Right ventricle myocardium superior (tissue), 1 donor: ENCODE measurements around the gene GPR26. TPM values are rescaled to one million over a fixed set of nuclear protein-coding genes. Genes with fewer than 3 reads are reported as not detected.
"Not testable (repeated sequence)": the region's sequence is repeated elsewhere in the genome, so short reads cannot be mapped to it uniquely, and the experiment has no call there.

Source experiments
- ATAC-seq: fragments of 200-7000 bp; cut with Tn5 transposase; one replicate; pipeline ENCODE4 v1.9.1; 2020; ENCODE audit warnings: mild to moderate bottlenecking; ENCODE audit not compliant: poor library complexity
- DNase-seq: peaks from one replicate; pipeline ENCODE4 v3.0.0-alpha.2; 2020
- intact Hi-C: fragments of 100-400 bp; cut with DNase I; formaldehyde crosslinking; loops from one replicate; pipeline ENCODE4 v1.11.2; 2022
- total RNA-seq: library from RNA; stranded (reverse); fragmentation: NEBNext Ultra II Directional; extraction: Animal tissue kit (Norgen Biotek cat#: 25700); gene quantifications from one replicate; pipeline ENCODE4 v1.2.1, GENCODE V29; 2021
- donor health status: DM: no; HTN: yes; CAD: no; lungs with severe emphysema.

GPR26 gene
- total RNA-seq, 1 donor from 2014 or later: not detected

DNA sequence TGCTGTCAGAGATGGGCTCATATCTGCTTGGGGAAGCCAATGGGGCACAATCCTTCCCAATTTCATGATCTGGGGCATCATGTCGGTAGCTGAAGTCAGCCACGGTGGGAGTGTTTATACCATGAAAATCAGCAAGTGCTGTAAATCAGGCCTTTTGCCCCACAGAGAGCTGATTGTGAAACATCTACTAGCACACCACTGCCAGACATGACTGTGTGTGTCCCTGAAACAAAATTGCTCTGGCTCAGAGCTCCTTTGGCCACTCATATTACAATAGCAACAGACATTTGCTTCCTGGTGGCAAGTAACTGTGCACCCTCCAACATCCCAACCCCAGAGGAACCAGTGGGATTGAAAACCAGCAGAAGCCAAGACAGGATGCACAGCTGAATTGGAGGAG is 23.7 kb downstream of the GPR26 start:
- intact Hi-C loops: no loop called here
- ATAC-seq (no peak), DNase-seq (no peak)

DNA sequence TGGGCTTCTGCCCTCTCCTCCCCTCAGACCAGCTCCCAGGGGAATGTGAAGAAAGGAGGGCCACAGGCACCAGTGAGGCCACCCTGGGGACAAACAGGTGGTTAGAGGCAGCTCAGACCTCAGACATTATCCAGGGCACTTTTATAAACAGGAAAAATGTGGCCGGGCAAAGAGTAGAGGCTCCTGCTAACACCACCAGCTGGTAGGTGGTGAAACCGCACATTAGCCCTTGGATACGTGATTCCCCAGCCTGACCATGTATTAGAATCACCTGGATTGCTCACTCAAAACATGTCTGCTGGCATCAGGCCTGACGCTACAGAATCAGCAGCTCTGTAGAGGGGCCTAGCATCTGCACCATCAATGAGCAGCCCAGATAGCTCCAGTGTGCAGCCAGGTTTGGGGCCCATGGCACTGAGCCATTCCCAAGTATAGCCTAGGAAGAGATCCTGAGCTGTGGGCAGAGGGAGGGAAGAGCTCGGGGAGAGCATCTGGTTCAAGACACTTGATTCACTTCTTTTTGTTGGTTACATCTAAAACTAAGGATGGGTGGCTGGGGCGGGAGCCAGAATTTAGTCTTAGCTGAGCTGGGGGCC is 37.1 kb downstream of the GPR26 start:
- intact Hi-C loops: no loop called here
- ATAC-seq (no peak), DNase-seq (no peak)

DNA sequence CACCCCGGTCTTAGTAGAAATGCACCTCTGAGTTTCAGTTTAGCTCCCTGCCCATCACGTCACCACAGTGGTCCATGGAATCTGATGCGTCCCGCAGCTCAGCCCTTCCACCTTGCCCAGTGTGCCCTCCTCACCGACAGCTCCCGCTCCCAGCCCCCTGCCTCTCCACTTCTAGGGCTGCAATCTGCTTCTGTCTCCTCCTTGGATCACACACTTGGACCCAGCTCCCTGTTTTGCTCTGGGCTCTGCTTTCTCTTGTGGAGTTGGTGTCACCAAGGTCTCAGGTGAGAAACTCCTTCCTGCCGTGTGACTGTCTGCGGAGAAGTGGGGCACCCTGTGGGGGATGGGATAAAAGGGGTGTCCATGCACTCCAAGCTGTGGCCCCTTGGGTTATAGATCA is 37.9 kb downstream of the GPR26 start:
- DNase-seq: no peak
- intact Hi-C loops: no loop called here
- no peak for ATAC-seq

GRCh38 chr10:123704812-123705211 is 38.7 kb downstream of the GPR26 start:
- ATAC-seq (no peak), DNase-seq (no peak)
- intact Hi-C loops: no loop called here

DNA sequence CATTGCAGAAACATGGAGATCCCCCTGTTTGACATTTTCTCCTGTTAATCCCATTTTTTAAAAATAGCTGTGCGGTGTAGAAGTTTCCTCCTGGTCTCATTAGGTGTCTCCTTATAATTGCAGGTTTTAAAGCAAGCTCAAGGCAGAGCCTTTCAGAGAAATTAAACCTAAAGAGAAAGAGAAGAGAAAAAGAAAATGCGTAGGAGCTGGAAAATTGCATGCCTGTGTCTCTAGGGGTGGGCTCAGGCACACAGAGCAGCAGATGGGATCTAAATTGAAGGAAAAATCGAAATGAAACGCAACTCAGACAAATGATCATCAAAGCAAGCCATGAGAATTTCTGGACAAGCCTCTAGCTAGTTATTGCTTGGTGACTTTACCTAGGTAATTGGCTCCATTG is 40.1 kb downstream of the GPR26 start:
- intact Hi-C loops: no loop called here
- ATAC-seq: no peak
- no peak for DNase-seq

GRCh38 chr10:123715546-123715945 is 49.4 kb downstream of the GPR26 start:
- ATAC-seq (no peak), DNase-seq (no peak)
- intact Hi-C loops: no loop called here

DNA sequence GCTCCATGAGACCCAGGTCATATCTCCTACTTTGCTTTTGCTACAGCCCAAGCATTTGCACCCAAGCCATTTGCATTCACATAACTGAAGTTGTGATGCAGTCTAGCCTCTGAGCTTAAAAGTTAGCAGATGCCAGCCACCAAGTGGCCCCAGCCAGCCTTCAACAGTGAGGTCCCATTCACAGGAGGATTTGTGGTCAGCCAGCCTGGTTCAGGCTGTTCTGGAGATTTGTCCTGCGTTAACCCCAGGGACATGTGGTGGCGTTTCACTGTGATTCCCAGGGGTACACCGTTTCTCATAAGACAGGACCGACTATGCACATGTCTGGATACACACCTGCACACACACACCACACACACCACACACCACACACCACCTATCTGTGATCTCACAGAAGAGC is 51.2 kb downstream of the GPR26 start:
- ATAC-seq (no peak), DNase-seq (no peak)
- intact Hi-C loops: no loop called here

DNA sequence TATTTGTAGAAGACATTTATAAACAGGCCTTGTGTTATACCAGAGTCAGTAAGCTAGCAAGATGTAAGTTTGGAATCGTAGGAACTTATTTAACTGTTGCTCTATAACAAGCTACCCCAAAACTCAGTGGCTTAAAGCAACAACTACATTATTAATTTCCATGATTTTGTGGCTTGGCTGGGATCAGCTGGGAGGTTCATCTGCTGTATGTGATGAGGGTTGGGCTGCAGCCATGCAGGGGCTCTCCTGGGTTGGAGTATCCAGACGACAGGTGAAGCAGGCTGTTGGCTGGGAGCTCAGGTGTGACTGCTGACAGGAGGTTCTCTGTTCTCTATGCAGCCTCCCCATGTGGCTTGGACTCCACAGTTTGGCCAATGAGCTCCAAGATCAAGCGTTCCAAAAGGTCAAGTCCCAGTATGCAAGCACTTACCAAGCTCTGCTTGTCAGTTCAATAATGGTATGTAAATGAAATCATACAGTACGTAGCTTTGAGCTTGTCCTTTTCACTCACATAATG is 52.4 kb downstream of the GPR26 start:
- DNase-seq: no peak
- no peak for ATAC-seq
- intact Hi-C loops: no loop called here

DNA sequence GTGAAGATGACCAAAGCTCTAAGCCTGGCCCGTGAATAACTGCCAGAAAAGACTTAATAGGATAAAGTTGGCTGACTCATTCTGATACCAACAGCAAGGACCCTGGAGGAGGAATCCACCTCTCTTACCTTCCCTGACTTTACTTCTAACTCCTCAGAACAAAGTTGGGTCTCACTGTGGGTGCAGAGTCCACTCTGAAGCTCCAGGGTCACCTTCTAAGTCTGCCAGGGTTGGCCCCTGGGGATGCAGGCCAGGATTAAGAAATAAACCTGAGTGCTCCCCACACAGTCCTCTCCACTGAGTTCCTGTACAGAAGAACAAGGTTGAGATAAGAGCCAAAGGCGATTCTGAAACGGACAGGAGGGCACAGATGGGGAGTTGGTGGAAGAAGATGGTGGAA is 54.4 kb downstream of the GPR26 start:
- DNase-seq (no peak), ATAC-seq (no peak)
- intact Hi-C loops: no loop called here

DNA sequence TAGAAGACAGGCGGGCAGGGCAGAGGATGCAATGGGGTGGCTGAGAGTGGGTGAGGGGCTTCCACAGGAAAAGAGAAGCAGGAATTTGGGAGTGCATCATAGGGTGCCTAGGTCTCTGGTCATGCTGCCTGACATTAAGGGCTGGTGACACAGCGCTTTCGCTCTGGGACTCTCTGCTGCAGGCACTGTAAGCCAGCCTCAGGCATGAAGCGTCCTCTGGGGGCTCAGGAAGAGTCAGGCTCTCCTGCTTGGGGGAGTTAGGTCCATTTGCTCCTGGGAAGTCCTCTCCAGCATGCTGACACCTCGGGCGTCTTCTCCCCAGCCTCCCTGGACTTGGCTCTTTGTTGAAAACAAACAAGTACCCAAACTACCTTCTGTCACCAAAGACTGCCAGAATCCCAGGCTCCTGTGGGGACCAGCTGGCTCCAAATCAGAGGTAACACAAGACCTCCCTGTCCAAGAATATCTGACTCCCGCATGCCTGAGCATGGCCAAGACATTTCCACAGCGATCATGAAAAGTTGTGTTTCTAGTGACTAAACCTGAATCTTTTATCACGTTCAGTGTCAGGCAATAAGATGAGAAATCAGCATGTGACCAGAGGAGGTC is 55.4 kb downstream of the GPR26 start:
- DNase-seq (no peak), ATAC-seq (no peak)
- intact Hi-C loops: no loop called here

- intact Hi-C loops: no loop called here
- DNase-seq (no peak), ATAC-seq (no peak)
Observed at GRCh38 chr10:123722351-123722750, 56.2 kb downstream of the GPR26 start.

DNA sequence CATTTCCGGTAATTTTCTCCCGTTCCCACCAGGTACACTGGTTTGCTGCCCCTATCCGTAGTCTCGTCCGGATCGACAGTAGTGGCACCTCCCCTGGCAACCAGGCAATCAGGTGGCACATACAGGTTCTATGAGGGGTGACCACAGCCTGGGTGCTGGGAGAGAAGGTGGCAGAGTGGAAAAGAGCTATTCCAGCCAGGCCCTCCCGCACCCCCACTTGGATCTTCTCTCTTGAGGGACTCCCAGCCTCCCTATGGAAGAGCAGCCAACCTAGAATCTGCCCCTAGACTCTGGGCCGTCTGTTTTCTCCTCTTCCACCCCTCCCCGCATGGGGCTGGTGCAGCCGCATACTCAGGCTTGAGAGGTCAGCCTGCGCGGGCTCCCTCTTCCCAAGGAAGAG is 58.6 kb downstream of the GPR26 start:
- intact Hi-C loops: no loop called here
- ATAC-seq (no peak), DNase-seq (no peak)

GRCh38 chr10:123726381-123726780 is 60.2 kb downstream of the GPR26 start:
- ATAC-seq (no peak), DNase-seq (no peak)
- intact Hi-C loops: no loop called here

DNA sequence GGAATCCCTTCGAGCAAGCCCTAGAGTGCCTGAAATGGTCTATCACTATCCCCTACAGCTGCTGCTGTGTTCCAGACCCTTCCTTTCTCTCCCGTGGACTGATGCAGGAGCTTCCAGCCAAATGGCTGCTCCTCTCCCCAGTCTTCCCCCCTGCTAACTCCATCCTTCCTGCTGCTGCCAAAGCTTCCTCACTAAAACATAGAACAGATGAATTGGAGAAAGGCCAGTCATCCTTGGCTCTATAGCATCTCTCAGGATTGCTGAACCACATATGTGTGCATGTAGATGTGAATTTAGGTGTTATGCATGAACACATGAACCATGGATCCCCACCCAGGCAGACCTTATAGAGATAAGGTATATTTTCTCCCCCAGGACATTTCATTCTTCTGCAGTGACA is 60.7 kb downstream of the GPR26 start:
- intact Hi-C loops: no loop called here
- DNase-seq (no peak), ATAC-seq (no peak)

DNA sequence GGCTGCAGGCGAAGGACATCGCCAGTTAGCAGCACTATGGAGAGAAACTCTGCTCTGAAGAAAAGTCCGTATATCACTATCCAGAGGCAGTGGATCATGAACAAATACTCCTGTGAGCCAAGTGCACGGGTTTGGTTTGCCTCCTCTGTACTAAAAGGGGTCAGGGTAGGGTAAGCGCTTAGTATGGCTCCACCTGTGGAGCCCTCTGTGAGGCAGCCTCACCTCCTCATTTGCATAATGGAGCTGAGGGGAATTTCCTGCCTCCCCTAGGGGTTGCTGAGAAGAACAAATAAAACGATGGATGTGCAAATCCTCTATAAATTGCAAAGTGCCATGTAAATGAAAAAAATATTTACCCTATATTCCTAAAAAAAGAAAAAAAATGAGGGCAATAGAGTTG is 63.4 kb downstream of the GPR26 start:
- ATAC-seq (no peak), DNase-seq (no peak)
- intact Hi-C loops: no loop called here

DNA sequence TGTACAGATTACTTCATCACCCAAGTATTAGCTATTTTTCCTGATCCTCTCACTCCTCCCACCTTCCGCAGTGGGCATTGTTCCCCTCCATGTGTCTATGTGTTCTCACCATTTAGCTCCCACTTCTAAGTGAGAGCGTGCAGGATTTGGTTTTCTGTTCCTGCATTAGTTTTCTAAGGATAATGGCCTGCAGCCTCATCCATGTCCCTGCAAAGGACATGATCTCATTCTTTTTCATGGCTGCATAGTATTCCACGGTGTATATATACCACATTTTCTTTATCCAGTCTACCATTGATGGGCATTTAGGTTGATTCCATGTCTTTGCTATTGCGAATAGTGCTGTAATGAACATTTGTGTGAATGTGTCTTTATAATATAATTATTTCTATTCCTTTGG is 70.8 kb downstream of the GPR26 start:
- DNase-seq, intact Hi-C loops: not testable (repeated sequence)

GRCh38 chr10:123741146-123741545 is 75.0 kb downstream of the GPR26 start:
- no peak for ATAC-seq
- DNase-seq: no peak
- intact Hi-C loops: no loop called here

More for the DNA sequence above, 70.8 kb downstream of the GPR26 start:
- not testable (repeated sequence) for ATAC-seq

GRCh38 chr10:123741711-123742110 is 75.6 kb downstream of the GPR26 start:
- ATAC-seq: no peak
- no peak for DNase-seq
- intact Hi-C loops: no loop called here

DNA sequence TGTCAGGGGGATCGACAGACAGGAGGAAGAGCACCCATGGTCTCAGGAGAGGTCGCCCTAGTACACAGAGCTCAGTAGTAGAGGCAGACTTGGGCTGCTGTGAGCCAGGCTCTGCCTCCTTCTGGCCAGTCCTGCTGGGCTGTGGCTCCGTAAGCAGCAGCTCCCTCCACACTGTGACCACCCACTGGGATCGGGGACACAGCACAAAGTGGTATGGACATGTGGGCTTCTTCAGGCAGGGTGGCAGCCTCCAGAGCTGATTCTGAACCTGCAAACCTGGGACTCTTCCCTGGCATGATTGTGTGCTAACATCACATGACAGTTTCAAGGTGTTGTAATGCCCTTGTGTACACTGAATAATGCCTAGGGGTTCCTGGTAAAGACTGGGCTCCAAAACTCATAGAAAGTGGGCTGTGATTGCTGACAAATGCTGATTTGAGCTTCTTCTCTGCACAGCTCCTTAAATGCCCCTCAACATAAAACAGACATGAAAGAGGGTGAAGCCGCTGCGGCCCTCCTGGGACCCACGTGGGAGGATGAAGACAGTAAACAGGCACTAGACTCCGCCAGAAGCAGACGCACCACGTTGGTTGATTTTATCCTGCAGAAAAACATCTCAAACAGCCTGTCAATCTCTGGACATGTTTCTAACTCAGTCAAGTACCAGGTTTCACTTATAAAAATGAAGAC is 76.7 kb downstream of the GPR26 start:
- DNase-seq (no peak), ATAC-seq (no peak)
- intact Hi-C loops: no loop called here
